MM.1S (cell line): ENCODE results near the gene TIMM10.
A peak's percentile ranks its signal among the peaks of the same experiment; 100 is the strongest.

Source experiments
- DNase-seq: peaks from one replicate; pipeline ENCODE4 v3.0.0-alpha.2; 2015
- H2AFZ ChIP-seq: fragments of 300-600 bp; sonication (generic); 2 replicates; pipeline ENCODE4 v1.6.0; 2016; ENCODE audit warnings: antibody characterized with exemption, low read length
- H3F3A ChIP-seq: fragments of 300-600 bp; sonication (generic); 2 replicates; pipeline ENCODE4 v1.6.1; 2016; ENCODE audit warnings: mild to moderate bottlenecking, antibody characterized with exemption, low read length, moderate library complexity, mixed read lengths; ENCODE audit not compliant: insufficient read depth
- H3K27ac ChIP-seq: fragments of 300-600 bp; sonication (generic); 2 replicates; pipeline ENCODE4 v1.5.1; 2016; ENCODE audit warnings: mild to moderate bottlenecking, low read length
- H3K27me3 ChIP-seq: fragments of 300-600 bp; sonication (generic); replicated peaks from 2 replicates; pipeline ENCODE4 v1.6.0; 2016; ENCODE audit warnings: low read length; ENCODE audit not compliant: insufficient read depth
- H3K36me3 ChIP-seq: fragments of 300-600 bp; sonication (generic); replicated peaks from 2 replicates; pipeline ENCODE4 v1.6.1; 2016; ENCODE audit warnings: mild to moderate bottlenecking, low read length, mixed read lengths; ENCODE audit not compliant: insufficient read depth
- H3K4me1 ChIP-seq: fragments of 300-600 bp; sonication (generic); 2 replicates; pipeline ENCODE4 v1.6.1; 2016; ENCODE audit warnings: low read length, mixed read lengths
- H3K4me2 ChIP-seq: fragments of 300-600 bp; sonication (generic); 2 replicates; pipeline ENCODE4 v1.6.0; 2016; ENCODE audit warnings: low read depth, low read length
- H3K4me3 ChIP-seq: fragments of 300-600 bp; sonication (generic); 2 replicates; pipeline ENCODE4 v1.5.1; 2016; ENCODE audit warnings: low read length, mixed read lengths
- H3K79me2 ChIP-seq: fragments of 300-600 bp; sonication (generic); 2 replicates; pipeline ENCODE4 v1.6.1; 2016; ENCODE audit warnings: mixed run types, low read length, mixed read lengths
- H3K9ac ChIP-seq: fragments of 300-600 bp; sonication (generic); 2 replicates; pipeline ENCODE4 v1.6.1; 2016; ENCODE audit warnings: low read length, mixed read lengths
- H3K9me2 ChIP-seq: fragments of 300-600 bp; sonication (generic); replicated peaks from 2 replicates; pipeline ENCODE4 v1.6.1; 2016; ENCODE audit warnings: mild to moderate bottlenecking, low read length, mixed read lengths; ENCODE audit not compliant: insufficient read depth
- H3K9me3 ChIP-seq: fragments of 300-600 bp; sonication (generic); replicated peaks from 2 replicates; pipeline ENCODE4 v1.6.1; 2016; ENCODE audit warnings: mild to moderate bottlenecking, low read length, mixed read lengths; ENCODE audit not compliant: insufficient read depth
- H4K20me1 ChIP-seq: fragments of 300-600 bp; sonication (generic); 2 replicates; pipeline ENCODE4 v1.6.1; 2016; ENCODE audit warnings: mild to moderate bottlenecking, low read length, moderate library complexity, mixed read lengths; ENCODE audit not compliant: insufficient read depth
- CTCF ChIP-seq: fragments of 300-600 bp; sonication (generic); IDR thresholded peaks from 2 replicates; pipeline ENCODE4 v1.5.1; 2016; ENCODE audit warnings: antibody characterized with exemption, low read length, mixed read lengths
- EZH2 ChIP-seq: fragments of 300-600 bp; sonication (generic); optimal IDR thresholded peaks from 2 replicates; pipeline ENCODE3; 2017; ENCODE audit warnings: low read depth, mild to moderate bottlenecking, antibody characterized with exemption, low read length, mixed read lengths
- EZH2phosphoT487 ChIP-seq: fragments of 300-600 bp; sonication (generic); IDR thresholded peaks from 2 replicates; pipeline ENCODE4 v1.6.1; 2018; ENCODE audit warnings: antibody characterized with exemption, low read length

TIMM10 gene

GRCh38 chr11:57551941-57552340 lies 21.4 kb upstream of the TIMM10 start:
- no peak overlapping the region for H3K27ac ChIP-seq
- no peaks in the 10 kb centered on the region; the same call in 1 of the 2 replicates for H3K36me3 ChIP-seq
- TF ChIP-seq CTCF = no peak
- TF ChIP-seq EZH2 = no peak
- no peak for TF ChIP-seq EZH2phosphoT487
- DNase-seq = no peak
- no peaks in the 10 kb centered on the region for H3K9me2 ChIP-seq
- H3K9me3 ChIP-seq = no peaks in the 10 kb centered on the region
- H4K20me1 ChIP-seq = no peaks in the 10 kb centered on the region
- no peak overlapping the region for H3K9ac ChIP-seq
- H2AFZ ChIP-seq = no peak overlapping the region
- H3K79me2 ChIP-seq = no peaks in the 10 kb centered on the region
- no peaks in the 10 kb centered on the region for H3K27me3 ChIP-seq
- peaks cover 21% of the 10 kb centered on the region for H3F3A ChIP-seq
- H3K4me3 ChIP-seq = no peak overlapping the region
- no peak overlapping the region for H3K4me2 ChIP-seq
- peaks cover 15% of the 10 kb centered on the region for H3K4me1 ChIP-seq

- peaks cover 15% of the 10 kb centered on the region for H3K4me1 ChIP-seq
- no peak overlapping the region for H3K9ac ChIP-seq
- no peak overlapping the region for H2AFZ ChIP-seq
- no peak for DNase-seq
- TF ChIP-seq CTCF (no peak), EZH2phosphoT487 (no peak), EZH2 (no peak)
- H3K4me3 ChIP-seq = no peak overlapping the region
- peaks cover 23% of the 10 kb centered on the region for H3F3A ChIP-seq
- no peaks in the 10 kb centered on the region; the same call in 1 of the 2 replicates for H3K36me3 ChIP-seq
- H3K4me2 ChIP-seq = no peak overlapping the region
- no peaks in the 10 kb centered on the region for H3K27me3 ChIP-seq
- no peaks in the 10 kb centered on the region for H3K9me3 ChIP-seq
- H3K9me2 ChIP-seq = no peaks in the 10 kb centered on the region
- no peak overlapping the region for H3K27ac ChIP-seq
- H3K79me2 ChIP-seq = no peaks in the 10 kb centered on the region
- no peaks in the 10 kb centered on the region for H4K20me1 ChIP-seq
These were observed 19.4 kb upstream of the TIMM10 start for GRCh38 chr11:57549983-57550382.

- H3K4me3 ChIP-seq = peak overlapping the region; percentile 17
- peaks cover 15% of the 10 kb centered on the region for H3K4me1 ChIP-seq
- H3K27me3 ChIP-seq = no peaks in the 10 kb centered on the region
- H2AFZ ChIP-seq = peak overlapping the region; percentile 25
- peaks cover 23% of the 10 kb centered on the region for H3F3A ChIP-seq
- H3K4me2 ChIP-seq = peak overlapping the region; percentile 70
- no peaks in the 10 kb centered on the region for H3K9me3 ChIP-seq
- H3K9me2 ChIP-seq = no peaks in the 10 kb centered on the region
- H3K79me2 ChIP-seq = no peaks in the 10 kb centered on the region
- peak overlapping the region; percentile 94 for H3K27ac ChIP-seq
- no peaks in the 10 kb centered on the region for H3K36me3 ChIP-seq
- H3K9ac ChIP-seq = peak overlapping the region; percentile 48
- peak; percentile 82 for DNase-seq
- H4K20me1 ChIP-seq = no peaks in the 10 kb centered on the region
- TF ChIP-seq EZH2 (no peak), EZH2phosphoT487 (no peak), CTCF (no peak)
These were observed 17.4 kb upstream of the TIMM10 start for GRCh38 chr11:57547854-57548377.
